Fibroblast of skin of right quadriceps (primary cell): Measurements from ENCODE around the gene SERPINA7.
"Not testable (repeated sequence)": the region's sequence is repeated elsewhere in the genome, so short reads cannot be mapped to it uniquely, and the experiment has no call there.

Experiments
- DNase-seq: peaks from one replicate; pipeline ENCODE4 v3.0.0-alpha.2; 2013

SERPINA7 gene

GRCh38 chrX:106038625-106039024 is at the start of gene SERPINA7:
Gene SERPINA7 (minus strand): TSS chrX:106038727. CDS start chrX:106037058, 1,669 bp downstream.
- no peak for DNase-seq

DNA sequence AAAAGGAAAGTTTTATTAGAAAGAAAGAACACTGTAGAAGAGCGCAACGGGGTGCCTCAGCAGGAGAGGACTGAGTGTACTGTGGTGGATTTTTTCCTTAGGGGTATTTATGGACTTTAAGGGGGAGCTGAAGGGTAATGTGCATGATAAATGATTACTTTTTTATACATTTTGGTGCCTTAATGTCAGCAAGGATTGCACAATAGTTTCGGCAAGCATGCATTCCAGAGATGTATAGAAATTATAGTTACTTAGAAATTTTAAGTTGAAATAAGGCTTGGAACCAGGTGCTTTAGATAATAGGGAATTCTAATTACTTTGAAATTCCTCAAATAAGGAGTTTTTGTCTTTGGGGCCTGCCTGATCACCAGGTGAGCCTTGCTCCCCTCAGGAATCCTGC is 30.5 kb upstream of the SERPINA7 start:
- no peak for DNase-seq

DNA sequence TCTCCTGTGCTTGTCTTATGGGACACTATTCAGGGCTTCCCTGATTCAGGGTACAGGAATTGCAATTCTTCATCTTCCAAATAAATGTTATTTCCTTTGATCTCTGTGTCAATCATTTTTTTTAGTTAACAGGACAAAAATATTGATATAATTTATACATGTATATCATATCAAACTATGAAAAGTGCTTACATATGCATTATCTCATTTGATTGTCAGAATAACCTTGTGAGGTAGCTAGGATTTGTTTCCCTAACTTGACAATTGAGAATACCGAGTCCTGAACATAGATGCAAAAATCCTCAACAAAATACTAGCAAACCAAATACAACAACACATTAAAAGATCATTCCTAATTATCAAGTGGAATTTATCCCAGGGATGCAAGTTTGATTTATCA is 11.5 kb upstream of the SERPINA7 start:
- DNase-seq, result no peak

DNA sequence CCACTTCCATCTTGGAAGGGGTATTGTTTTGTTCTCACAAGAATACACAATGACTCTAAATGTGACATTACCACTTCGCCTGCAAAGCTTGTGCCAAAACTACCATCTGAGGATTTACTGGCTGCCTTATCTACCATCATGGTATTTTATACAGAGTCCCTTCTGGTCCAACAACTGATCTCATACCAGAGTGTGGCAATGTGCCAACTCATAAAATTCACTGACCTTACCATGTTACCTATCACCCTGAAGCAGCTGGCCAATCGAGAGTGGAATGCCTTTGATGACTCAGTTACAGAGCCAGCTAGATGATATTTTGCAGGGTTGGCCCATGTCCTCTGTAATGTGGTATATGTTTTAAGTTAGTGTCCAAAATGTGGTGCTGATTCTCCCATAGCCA is 3.8 kb upstream of the SERPINA7 start:
- no peak for DNase-seq

DNA sequence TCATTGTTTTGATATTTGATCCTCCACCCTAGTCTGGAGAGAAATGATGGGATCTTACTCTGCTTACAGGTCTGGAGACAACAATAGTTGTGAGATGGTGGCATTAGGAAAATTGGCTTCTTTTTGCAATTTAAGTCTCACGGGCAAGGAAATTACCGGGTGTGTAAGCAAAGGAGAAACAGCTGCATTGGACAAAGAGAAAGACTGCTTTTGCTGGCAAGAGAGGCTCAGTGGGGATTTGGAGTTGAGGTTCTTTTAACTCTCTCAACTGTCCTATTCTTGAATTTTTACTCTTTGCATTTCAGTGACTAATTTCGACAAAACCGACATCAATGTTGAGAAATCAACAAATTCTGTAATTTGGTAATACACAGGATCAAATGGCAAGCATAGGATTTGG is 2.3 kb upstream of the SERPINA7 start:
- DNase-seq, result no peak

GRCh38 chrX:106039920-106040319 is 1.4 kb upstream of the SERPINA7 start:
- DNase-seq, result no peak

DNA sequence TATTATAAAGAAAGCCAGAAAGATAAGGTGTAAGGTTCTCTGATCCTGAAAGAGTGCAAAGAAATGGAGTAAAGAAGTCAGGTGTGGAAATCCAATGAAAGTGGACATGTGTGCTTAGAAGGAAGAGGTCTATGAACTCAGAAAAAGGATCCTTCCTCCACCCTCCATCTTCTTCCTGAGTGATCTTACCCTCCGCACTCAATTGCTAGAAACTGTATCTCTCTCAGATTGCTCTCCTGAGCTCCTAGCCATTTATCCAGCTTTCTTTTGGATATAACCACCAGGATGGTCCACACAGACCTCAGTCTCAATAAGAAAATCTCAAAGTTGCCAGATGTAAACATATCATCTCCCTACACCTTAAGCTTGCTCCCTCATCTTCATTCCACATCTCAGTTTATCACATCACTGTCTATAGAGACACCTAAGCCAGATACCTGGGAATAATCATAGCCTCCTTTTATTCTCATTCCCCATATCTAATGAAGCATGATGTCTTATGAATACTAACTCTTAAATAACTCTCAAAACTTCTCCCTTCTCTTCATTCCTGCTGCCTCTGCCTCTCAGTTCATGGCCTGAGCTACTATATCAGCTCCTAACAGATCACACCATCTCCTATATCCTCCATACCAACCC is 573 bp downstream of the SERPINA7 start:
- no peak for DNase-seq

DNA sequence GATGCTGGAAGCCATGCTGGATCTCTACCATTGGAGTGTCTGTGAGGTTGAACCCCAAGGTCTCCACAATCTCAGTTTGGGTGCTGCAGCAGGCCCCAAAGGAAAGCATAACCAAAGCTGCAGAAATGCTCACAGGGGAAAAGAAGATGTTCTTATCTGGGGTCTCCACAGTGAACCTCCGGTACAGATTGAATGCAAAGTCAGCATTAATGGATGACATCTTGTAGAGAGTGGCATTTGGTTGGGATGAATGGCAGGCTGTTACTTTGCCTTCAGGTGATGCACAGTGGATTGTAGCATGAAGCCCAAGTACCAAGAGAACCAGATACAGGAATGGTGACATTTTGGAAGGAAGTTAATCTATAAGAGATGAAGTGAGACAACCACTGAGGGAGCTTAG is 1.8 kb downstream of the SERPINA7 start:
- no peak for DNase-seq

DNA sequence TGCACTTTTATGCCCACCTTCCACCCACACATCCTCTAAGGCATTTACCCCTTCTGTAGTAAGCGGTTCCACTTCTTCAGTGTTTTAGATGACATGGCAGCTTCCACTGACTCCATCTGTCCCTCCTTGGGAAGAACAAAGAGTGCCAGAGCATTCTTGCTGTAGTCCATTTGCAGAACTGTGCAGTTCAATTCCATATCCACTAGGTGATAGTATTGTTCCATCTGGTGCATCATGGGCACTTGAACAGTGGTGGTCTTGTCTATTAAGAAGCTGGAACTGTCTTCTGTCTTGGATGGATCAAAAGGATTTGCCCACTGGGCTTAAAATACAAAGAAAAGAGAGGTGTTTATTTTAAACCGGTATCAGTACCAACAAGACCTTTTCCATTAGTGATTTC is 3.5 kb downstream of the SERPINA7 start:
- DNase-seq, result no peak

DNA sequence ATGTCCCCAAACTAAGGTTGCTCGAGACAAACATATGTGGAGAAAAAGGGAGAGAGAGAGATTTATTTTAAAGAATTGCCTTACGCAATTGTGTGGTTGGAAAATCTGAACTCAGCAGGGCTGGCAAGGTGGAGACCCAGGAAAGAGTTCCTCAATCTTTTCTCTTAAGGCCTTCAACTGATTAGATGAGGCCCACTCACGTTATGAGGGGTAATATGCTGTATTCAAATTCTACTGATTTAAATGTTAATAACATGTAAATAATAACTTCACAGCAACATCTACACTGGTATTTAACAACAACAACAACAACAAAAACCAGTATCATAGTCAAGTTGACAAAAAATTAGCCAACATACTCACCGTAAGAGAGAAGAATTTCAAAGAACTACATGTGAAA is 14.6 kb downstream of the SERPINA7 start:
- no peak for DNase-seq

GRCh38 chrX:106022238-106022637 is 16.3 kb downstream of the SERPINA7 start:
- no peak for DNase-seq

GRCh38 chrX:106014119-106014775 is 24.3 kb downstream of the SERPINA7 start:
- no peak for DNase-seq

GRCh38 chrX:106009145-106009544 is 29.4 kb downstream of the SERPINA7 start:
- no peak for DNase-seq

- DNase-seq, result no peak
Observed at GRCh38 chrX:106007815-106008214, 30.7 kb downstream of the SERPINA7 start.

GRCh38 chrX:106005684-106006083 is 32.8 kb downstream of the SERPINA7 start:
- no peak for DNase-seq

DNA sequence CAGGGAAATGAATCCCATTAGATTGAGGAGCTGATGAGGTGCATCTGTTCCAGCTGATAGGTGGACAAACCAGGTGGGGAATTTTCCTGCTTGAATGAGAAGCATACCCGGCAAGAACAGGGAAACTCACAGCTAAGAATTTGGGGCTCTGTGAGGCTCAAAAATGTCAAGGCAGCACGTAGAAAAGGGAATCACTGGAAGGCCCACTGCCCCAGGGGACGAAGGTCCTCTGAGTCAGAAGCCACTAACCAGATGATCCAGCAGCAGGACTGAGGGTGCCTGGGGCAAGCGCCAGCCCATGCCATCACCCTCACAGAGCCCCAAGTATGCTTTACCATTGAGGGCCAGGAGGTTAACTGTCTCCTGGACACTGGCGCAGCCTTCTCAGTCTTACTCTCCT is 37.9 kb downstream of the SERPINA7 start:
- DNase-seq, result not testable (repeated sequence)

- no peak for DNase-seq
Observed at GRCh38 chrX:106000203-106000602, 38.3 kb downstream of the SERPINA7 start.

DNA sequence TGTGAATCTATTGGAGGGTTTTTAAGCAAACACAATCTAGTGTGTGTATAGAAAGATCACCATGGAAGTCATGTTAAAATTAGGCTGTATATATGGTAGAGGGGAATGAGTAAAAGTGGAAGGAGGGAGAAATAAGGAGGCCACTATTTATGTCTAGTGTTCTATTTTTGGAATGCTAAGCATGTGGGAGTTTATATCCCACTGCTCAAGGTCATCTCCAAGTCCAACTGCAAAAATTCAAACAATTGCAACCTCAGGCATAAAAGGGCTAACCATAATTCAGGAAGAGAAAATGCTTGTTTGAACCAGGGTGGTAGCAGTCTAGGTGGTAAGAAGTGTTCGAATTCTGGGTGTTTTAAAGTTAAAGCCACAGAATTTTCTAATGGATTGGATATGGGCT is 39.2 kb downstream of the SERPINA7 start:
- DNase-seq, result no peak

GRCh38 chrX:105988487-105988886 is 50.0 kb downstream of the SERPINA7 start:
- DNase-seq, result not testable (repeated sequence)
